Stomach (tissue), 9 donors: ENCODE results near the gene CTSG. TPM values are rescaled to one million over a fixed set of nuclear protein-coding genes. Genes with fewer than 3 reads are reported as not detected.

Experiments used
- DNase-seq, 2 donors: peaks; one replicate each; pipeline versions ENCODE4 v3.0.0 to v3.0.0-alpha.2; 2013 to 2019
- H3K27ac ChIP-seq, 5 donors: fragments of 200-600 bp in 4 of 5; sonication (generic) in 4 of 5; one replicate each; pipeline ENCODE4 v1.5.1; 2013 to 2019; ENCODE audit warnings: mild to moderate bottlenecking in 1 of 5, moderate library complexity in 1 of 5
- H3K27me3 ChIP-seq, 3 donors: fragments of 200-600 bp; sonication (generic); one replicate each; pipeline ENCODE4 v1.5.1; 2017 to 2019; ENCODE audit warnings: mixed run types in 1 of 3
- H3K36me3 ChIP-seq, 4 donors: fragments of 200-600 bp; sonication (generic); 1 replicate in 3 of 4; 2 replicates in 1 of 4; pipeline ENCODE4 v1.5.1; 2016 to 2019
- H3K4me1 ChIP-seq, 4 donors: fragments of 200-600 bp; sonication (generic); one replicate each; pipeline ENCODE4 v1.5.1; 2016 to 2019
- H3K4me3 ChIP-seq, 4 donors: fragments of 200-600 bp; sonication (generic) in 3 of 4; one replicate each; pipeline ENCODE4 v1.5.1; 2016 to 2019; ENCODE audit warnings: mild to moderate bottlenecking in 1 of 4
- H3K9me3 ChIP-seq, 4 donors: fragments of 200-600 bp; sonication (generic); one replicate each; pipeline ENCODE4 v1.5.1; 2016 to 2019
- CTCF ChIP-seq, 7 experiments: fragments of 450-650 bp in 4 of 7; fragments of 200-600 bp in 3 of 7; sonication (generic) in 3 of 7; IDR thresholded peaks; one replicate each; pipeline ENCODE4 v1.5.1; 2016 to 2019; ENCODE audit warnings: antibody characterized with exemption in 7 of 7, control low read depth in 2 of 7, mild to moderate bottlenecking in 1 of 7
- EP300 ChIP-seq: sonication (generic); formaldehyde crosslinking; IDR thresholded peaks from one replicate; pipeline ENCODE4 v1.6.1; 2017; ENCODE audit warnings: antibody characterized with exemption
- POLR2A ChIP-seq, 4 donors: fragments of 450-650 bp; IDR thresholded peaks; one replicate each; pipeline ENCODE4 v1.6.1; 2016; ENCODE audit warnings: antibody characterized with exemption in 4 of 4, control low read depth in 2 of 4, mild to moderate bottlenecking in 1 of 4, moderate library complexity in 1 of 4
- POLR2AphosphoS5 ChIP-seq, 3 donors: sonication (generic); formaldehyde crosslinking; IDR thresholded peaks; one replicate each; pipeline ENCODE4 v1.6.1; 2016; ENCODE audit warnings: antibody characterized with exemption in 3 of 3
- whole genome bisulfite sequencing, 5 donors: extraction: QIAGEN DNeasy Blood & Tissue Kit in 3 of 5; methylation state at CpG; one replicate each; pipeline versions ENCODE4 v1.1.5 to v1.1.7; 2013 to 2018; 5-methylcytosine and 5-hydroxymethylcytosine counted together
- intact Hi-C: fragments of 100-400 bp; cut with DNase I; formaldehyde crosslinking; loops from one replicate; pipeline ENCODE4 v1.15.1; 2023; ENCODE audit warnings: low total_unique reads
- polyA plus RNA-seq, 3 donors: library from polyadenylated mRNA; stranded (reverse); fragments of 200-250 nt; gene quantifications; one replicate each; pipeline ENCODE4 v1.2.3, GENCODE V29; 2013
- total RNA-seq, 5 donors: library from RNA; depleted of rRNA; stranded (reverse); fragments of >200 nt; gene quantifications; one replicate each; pipeline versions ENCODE4 v1.1.0 to v1.2.3, GENCODE V29; 2014 to 2016
- donor health status: healthy with polysubstance abuse.
- donor health status: Bipolar disorder and iron deficiency.
- donor health status: healthy.

Gene CTSG
- total and polyA plus RNA-seq, 8 donors, result 0.28 to 7.5 (median 1.6) TPM; not detected in 2

- Histone ChIP-seq H3K9me3 (peaks cover 0 to 4% (median 0%) of the 10 kb centered on the region in 4 donors), H3K27me3 (no peaks in the 10 kb centered on the region), H3K4me1 (peaks cover 0 to 6% (median 0%) of the 10 kb centered on the region in 4 donors), H3K4me3 (no peak within 1 kb of the TSS), H3K36me3 (no peaks in the 10 kb centered on the region), H3K27ac (peak within 1 kb of the TSS in 1 of 5 donors; percentile 14)
- TF ChIP-seq POLR2AphosphoS5 (IDR thresholded peaks at IDR 0.05) (no peak), EP300 (no peak), POLR2A (IDR thresholded peaks at IDR 0.05) (no peak), CTCF (IDR thresholded peaks at IDR 0.05) (no peak)
- intact Hi-C loops, result no loop called here
- WGBS, 5 donors, result 76 to 91% (median 85%) methylated on average over 2 of the region's 2 CpGs
- DNase-seq, result no peak
These were observed 33.8 kb upstream of the CTSG start, which contains the start of gene GZMH for GRCh38 chr14:24609655-24610344. Gene GZMH (minus strand): TSS chr14:24609685. CDS start chr14:24609613, 72 bp downstream.

- Histone ChIP-seq H3K9me3 (peaks cover 0 to 4% (median 0%) of the 10 kb centered on the region in 4 donors), H3K27me3 (no peaks in the 10 kb centered on the region), H3K36me3 (no peaks in the 10 kb centered on the region), H3K4me3 (no peak overlapping the region), H3K4me1 (peaks cover 0 to 6% (median 0%) of the 10 kb centered on the region in 4 donors), H3K27ac (peak overlapping the region in 1 of 5 donors; percentile 27)
- DNase-seq, result no peak
- WGBS, 5 donors, result 72 to 83% (median 77%) methylated on average over 8 of the region's 8 CpGs
- TF ChIP-seq CTCF (IDR thresholded peaks at IDR 0.05) (no peak), POLR2A (IDR thresholded peaks at IDR 0.05) (no peak), EP300 (no peak), POLR2AphosphoS5 (IDR thresholded peaks at IDR 0.05) (no peak)
- intact Hi-C loops, result no loop called here
These were observed 31.8 kb upstream of the CTSG start for GRCh38 chr14:24607635-24608514.

- H3K27me3 ChIP-seq, result no peaks in the 10 kb centered on the region
- peaks cover 0 to 6% (median 0%) of the 10 kb centered on the region in 4 donors for H3K4me1 ChIP-seq
- no peaks in the 10 kb centered on the region for H3K36me3 ChIP-seq
- TF ChIP-seq POLR2A (IDR thresholded peaks at IDR 0.05) (no peak), CTCF (IDR thresholded peaks at IDR 0.05) (no peak), POLR2AphosphoS5 (IDR thresholded peaks at IDR 0.05) (no peak), EP300 (no peak)
- no peak overlapping the region for H3K4me3 ChIP-seq
- no peak for DNase-seq
- intact Hi-C loops, result no loop called here
- 75 to 83% (median 80%) methylated on average over 3 to 4 of the region's 4 CpGs for WGBS, 5 donors
- H3K27ac ChIP-seq, result peak overlapping the region in 2 of 5 donors; percentile 20 to 27
- H3K9me3 ChIP-seq, result peaks cover 0 to 4% (median 0%) of the 10 kb centered on the region in 4 donors
These were observed 31.0 kb upstream of the CTSG start for GRCh38 chr14:24607081-24607480.

- Histone ChIP-seq H3K27me3 (no peaks in the 10 kb centered on the region), H3K9me3 (no peaks in the 10 kb centered on the region), H3K4me3 (no peak overlapping the region), H3K27ac (peak overlapping the region in 1 of 5 donors; percentile 20), H3K4me1 (peaks cover 0 to 6% (median 0%) of the 10 kb centered on the region in 4 donors), H3K36me3 (no peaks in the 10 kb centered on the region)
- TF ChIP-seq POLR2A (IDR thresholded peaks at IDR 0.05) (no peak), POLR2AphosphoS5 (IDR thresholded peaks at IDR 0.05) (no peak), EP300 (no peak), CTCF (IDR thresholded peaks at IDR 0.05) (no peak)
- DNase-seq, result no peak
- WGBS, 5 donors, result 34 to 67% (median 45%) methylated on average over 3 of the region's 3 CpGs
- intact Hi-C loops, result no loop called here
These were observed 30.2 kb upstream of the CTSG start for GRCh38 chr14:24606297-24606696.
